Loucy (cell line): ENCODE measurements around the gene COL20A1.

ENCODE experiments used
- CTCF ChIP-seq: fragments of 200-600 bp; sonication (generic); conservative IDR thresholded peaks from 2 replicates; pipeline ENCODE4 v1.5.1; 2014; ENCODE audit warnings: mild to moderate bottlenecking, antibody characterized with exemption, low read length
- EZH2phosphoT487 ChIP-seq: fragments of 200-600 bp; IDR thresholded peaks from 2 replicates; pipeline ENCODE4 v1.6.1; 2018; ENCODE audit warnings: antibody characterized with exemption, mild to moderate bottlenecking, moderate library complexity, borderline replicate concordance

GRCh38 chr20:63264519-63264918 is 28.5 kb upstream of the COL20A1 start:
- no peak for TF ChIP-seq CTCF
- TF ChIP-seq EZH2phosphoT487: no peak
